GM12891 (cell line): Measurements from ENCODE around the gene CALN1.

Source experiments
- DNase-seq: peaks from one replicate; pipeline ENCODE4 v3.0.0; 2011; ENCODE audit warnings: low spot score; ENCODE audit not compliant: insufficient read length
- FAIRE-seq: peaks from 2 replicates; lab custom pipeline; 2011; peaks lifted over from hg19 to GRCh38; lab: Jason Lieb, UNC
- PAX5 ChIP-seq: IDR thresholded peaks from 2 replicates; pipeline ENCODE4 v1.6.1; 2011; ENCODE audit warnings: low read length, moderate library complexity, mild to moderate bottlenecking; ENCODE audit not compliant: insufficient read depth, severe bottlenecking
- POLR2A ChIP-seq: IDR thresholded peaks from 2 replicates; pipeline ENCODE4 v1.6.1; 2011; ENCODE audit warnings: low read depth, low read length, control low read depth
- POLR2AphosphoS5 ChIP-seq: IDR thresholded peaks from 2 replicates; pipeline ENCODE4 v1.6.1; 2011; ENCODE audit warnings: low read depth, low read length, control low read depth
- POU2F2 ChIP-seq: IDR thresholded peaks from 2 replicates; pipeline ENCODE4 v1.6.1; 2011; ENCODE audit warnings: low read depth, mild to moderate bottlenecking, control low read depth, low read length, moderate library complexity
- SPI1 ChIP-seq: IDR thresholded peaks from 2 replicates; pipeline ENCODE4 v1.6.1; 2011; ENCODE audit warnings: low read depth, low read length, control low read depth
- TAF1 ChIP-seq: IDR thresholded peaks from 2 replicates; pipeline ENCODE4 v1.6.1; 2011; ENCODE audit warnings: low read depth, low read length, control low read depth

Gene CALN1

DNA sequence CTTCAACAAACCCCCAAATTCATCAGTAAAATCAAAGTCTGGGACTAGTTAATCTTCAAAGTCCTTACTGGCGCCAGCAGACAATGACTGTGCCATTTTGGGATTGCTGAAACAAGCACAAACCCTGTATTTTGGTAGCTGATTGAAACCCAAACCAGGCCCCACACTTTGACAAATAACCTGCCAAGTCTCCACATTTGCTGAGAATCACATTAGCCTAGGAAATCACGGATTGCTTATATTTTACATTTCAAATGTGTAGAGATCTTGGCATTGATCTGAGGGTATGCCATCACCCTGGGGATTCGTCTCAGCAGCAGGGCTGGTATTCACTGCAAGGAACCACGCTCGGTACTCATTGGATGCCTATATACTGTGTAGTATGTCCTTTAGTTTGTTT lies 501.1 kb downstream of the CALN1 start:
- FAIRE-seq, result no peak
- DNase-seq, result no peak
- TF ChIP-seq POU2F2 (no peak), PAX5 (no peak), TAF1 (no peak)

DNA sequence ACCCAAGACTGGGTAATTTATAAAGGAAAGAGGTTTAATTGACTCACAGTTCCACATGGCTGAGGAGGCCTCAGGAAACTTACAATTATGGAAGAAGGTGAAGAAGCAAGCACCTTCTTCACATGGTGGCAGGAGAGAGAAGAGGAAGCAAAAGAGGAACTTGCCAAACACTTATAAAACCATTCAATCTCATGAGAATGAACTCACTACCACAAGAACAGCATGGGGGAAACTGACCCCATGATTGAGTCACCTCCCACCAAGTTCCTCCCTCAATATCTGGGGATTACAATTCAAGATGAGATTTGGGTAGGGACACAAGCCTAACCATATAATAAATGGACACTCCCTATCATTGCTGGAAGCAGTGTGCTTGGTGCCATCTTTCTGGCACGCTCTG lies 506.3 kb downstream of the CALN1 start:
- FAIRE-seq, result no peak
- no peak for TF ChIP-seq POLR2A
- no peak for TF ChIP-seq POLR2AphosphoS5

DNA sequence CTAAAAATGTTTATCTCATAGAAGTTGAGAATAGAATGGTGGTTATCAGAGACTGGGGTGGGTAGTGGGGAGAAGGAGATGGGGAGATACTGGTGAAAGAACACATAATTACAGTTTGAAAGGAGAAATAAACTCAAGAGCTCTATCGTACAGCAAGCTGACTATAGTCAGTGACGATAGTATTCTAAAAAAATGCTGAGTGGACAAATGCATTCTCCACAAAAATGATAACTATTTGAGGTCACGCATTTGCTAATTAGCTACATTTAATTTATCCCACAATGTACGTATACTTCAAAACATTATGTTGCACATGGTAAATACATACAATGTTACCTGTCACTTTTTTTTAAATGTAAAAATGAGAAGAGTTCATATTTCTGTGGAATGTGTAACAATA lies 507.7 kb downstream of the CALN1 start:
- no peak for FAIRE-seq
- no peak for TF ChIP-seq PAX5
- no peak for TF ChIP-seq TAF1
- no peak for TF ChIP-seq POU2F2
- no peak for TF ChIP-seq POLR2A
- no peak for TF ChIP-seq POLR2AphosphoS5
- TF ChIP-seq SPI1, result no peak
- DNase-seq, result no peak

More for the DNA sequence above, 506.3 kb downstream of the CALN1 start:
- DNase-seq, result no peak

DNA sequence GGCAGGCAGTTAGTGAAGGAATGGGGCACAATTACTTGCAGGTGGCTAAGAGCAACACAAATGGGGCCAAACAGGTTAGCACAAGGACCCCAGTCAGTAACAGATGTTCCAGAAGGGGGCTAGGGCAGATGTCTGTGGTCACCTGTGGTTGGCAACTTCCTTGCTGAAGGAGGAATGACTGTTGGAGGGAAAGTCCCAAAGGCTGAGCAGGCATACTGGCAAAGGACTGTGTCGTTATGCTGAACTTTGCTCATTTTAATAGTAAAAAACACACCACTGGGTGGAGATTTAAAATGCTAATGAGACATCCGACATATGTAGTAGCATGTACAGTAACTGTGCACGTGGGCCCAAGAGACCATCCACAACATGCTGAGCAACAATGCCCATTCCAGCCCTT lies 511.6 kb downstream of the CALN1 start:
- no peak for TF ChIP-seq TAF1
- FAIRE-seq, result no peak
- DNase-seq, result no peak

DNA sequence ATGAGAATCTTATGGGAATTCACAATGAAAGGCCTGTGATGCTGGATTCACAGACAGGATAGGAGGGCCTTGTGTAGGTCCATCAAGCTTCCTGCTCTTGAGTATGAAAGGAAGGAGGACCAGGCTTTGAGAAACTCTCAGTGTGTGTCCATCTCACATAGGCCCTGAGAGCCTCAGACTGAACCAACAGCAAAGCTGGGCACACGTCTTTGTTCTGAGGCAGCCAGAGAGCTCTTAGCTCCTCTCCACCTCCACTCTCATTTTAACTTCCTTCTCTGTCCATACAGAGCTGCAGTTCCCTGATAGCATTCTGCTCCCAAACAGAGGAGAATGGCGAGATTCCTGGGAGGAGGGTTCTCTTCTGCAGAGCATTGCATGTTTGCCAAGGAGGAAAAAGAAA lies 515.6 kb downstream of the CALN1 start:
- FAIRE-seq (no peak), DNase-seq (no peak)
- TF ChIP-seq TAF1 (no peak), POLR2AphosphoS5 (no peak), POLR2A (no peak), POU2F2 (no peak), SPI1 (no peak), PAX5 (no peak)

DNA sequence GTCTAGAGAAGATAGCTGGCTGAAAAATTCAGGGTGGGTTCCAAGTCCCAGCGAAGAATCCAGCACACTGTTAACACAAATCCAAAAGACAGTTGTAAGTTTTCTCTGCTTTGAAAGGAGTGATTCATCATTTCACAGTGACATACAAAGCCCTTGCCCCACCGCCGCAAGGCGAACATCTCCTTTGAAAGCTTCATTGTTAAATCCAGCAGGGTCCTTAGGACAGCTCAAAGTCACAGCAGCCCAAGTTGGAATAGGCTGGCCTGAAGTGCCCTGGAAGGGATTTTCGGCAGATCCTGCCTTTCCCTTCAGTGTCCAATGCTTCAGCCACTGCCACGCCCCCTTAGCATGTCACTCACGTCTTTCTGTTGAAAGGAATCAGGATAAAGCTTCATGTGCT lies 526.1 kb downstream of the CALN1 start:
- DNase-seq, result no peak
- TF ChIP-seq TAF1 (no peak), PAX5 (no peak), POLR2A (no peak), SPI1 (no peak), POLR2AphosphoS5 (no peak), POU2F2 (no peak)
- no peak for FAIRE-seq

DNA sequence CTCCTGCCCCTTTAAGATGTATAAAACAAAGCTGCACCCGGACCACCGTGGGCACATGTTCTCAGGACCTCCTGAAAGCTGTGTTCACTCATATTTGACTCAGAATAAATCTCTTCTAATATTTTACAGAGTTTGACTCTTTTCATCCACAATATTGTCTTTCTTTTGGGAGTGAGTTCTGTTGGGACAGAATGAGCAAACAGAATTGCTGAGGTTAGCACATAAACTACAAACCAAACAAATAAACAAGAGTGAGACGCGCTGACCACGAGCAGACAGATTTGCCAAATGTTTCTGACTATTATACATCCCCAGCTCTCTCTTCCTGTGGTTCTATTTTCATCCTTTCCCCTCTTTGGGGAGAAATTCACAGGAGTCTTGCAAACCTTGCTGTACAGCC lies 526.7 kb downstream of the CALN1 start:
- DNase-seq, result no peak
- TF ChIP-seq POLR2AphosphoS5, result no peak
- TF ChIP-seq TAF1, result no peak
- TF ChIP-seq POU2F2, result no peak
- TF ChIP-seq SPI1, result no peak
- TF ChIP-seq PAX5, result no peak
- TF ChIP-seq POLR2A, result no peak
- FAIRE-seq, result no peak

DNA sequence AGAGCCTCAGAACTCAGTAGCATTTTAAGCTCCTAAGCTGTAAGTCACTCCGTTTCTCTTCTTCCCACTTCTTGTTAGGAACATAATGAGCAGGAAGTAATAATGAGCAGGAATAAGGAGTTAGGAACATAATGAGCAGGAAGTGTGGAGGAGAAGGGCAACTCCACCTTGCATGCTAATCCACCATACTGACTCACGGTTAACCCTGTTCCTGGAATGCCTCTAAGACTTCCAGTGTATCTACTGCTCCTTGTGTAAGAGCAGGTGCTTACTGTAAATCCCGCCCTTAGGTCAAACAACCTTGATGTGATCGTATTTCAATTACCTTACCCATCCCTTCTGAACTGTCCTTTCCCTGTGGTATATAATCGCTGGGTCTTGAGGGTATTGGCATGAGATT lies 528.7 kb downstream of the CALN1 start:
- FAIRE-seq (no peak), DNase-seq (no peak)
- TF ChIP-seq POU2F2 (no peak), PAX5 (no peak), POLR2A (no peak), SPI1 (no peak), TAF1 (no peak), POLR2AphosphoS5 (no peak)

DNA sequence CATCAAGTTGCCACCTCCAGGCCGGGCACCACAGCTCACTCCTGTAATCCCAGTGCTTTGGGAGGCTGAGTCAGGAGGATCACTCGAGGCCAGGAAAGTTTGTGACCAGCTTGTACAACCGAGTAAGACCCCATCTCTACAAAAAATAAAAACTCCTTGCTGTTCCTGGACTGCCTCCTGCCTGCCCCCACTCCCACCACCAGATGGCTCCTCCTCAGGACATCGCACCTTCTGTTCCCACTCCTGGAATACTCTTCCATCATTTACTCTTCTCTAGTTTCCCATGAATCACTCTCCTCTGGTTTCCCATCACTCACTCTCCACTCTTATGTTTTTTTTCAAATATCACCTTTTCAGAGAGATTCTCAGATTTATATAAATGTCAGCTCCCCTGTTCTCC lies 540.7 kb downstream of the CALN1 start:
- no peak for DNase-seq
- no peak for FAIRE-seq
- TF ChIP-seq POLR2A (no peak), TAF1 (no peak), PAX5 (no peak), POU2F2 (no peak), SPI1 (no peak), POLR2AphosphoS5 (no peak)

DNA sequence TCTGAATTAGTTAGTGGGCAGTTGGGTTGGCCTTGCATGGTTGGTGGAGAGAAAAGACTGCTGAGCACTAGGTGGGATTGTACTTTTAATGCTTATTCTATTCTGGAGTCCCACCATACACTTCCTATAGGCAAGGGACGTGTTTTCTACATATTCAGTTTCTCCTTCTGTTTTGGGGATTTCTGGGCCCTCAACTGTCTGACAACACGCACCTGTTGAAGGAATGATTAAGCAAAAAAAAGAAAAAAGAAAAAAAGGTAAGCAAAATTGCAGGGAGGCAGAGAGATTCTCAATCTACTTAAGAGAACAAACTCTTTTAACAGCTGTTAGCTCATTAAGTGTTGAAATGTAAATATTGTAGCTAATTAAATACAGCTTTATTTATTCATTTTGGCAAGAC lies 541.3 kb downstream of the CALN1 start:
- DNase-seq (no peak), FAIRE-seq (no peak)
- no peak for TF ChIP-seq PAX5
- TF ChIP-seq POLR2A, result no peak
- TF ChIP-seq POLR2AphosphoS5, result no peak
- no peak for TF ChIP-seq TAF1
- TF ChIP-seq SPI1, result no peak
- no peak for TF ChIP-seq POU2F2

DNA sequence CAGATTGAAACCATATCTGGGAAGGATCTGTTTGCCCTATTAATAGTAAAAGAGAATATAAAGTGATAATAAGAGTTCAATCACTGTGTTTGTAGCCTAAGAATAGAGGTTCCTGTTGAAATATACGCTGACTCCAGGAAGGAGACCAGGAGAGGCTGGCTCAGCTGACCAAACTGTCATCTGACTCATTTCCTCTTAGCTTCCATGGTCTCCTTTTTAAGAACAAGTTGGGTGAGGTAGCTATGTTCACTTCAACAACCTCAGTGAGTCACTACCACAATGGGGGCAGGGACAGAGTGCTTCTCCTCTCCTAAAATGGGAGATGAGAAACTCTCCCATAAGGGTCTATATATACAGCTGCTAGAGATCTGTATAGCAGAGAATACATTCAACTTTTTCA lies 543.3 kb downstream of the CALN1 start:
- TF ChIP-seq POLR2AphosphoS5 (no peak), POU2F2 (no peak)
- no peak for DNase-seq
- no peak for FAIRE-seq

DNA sequence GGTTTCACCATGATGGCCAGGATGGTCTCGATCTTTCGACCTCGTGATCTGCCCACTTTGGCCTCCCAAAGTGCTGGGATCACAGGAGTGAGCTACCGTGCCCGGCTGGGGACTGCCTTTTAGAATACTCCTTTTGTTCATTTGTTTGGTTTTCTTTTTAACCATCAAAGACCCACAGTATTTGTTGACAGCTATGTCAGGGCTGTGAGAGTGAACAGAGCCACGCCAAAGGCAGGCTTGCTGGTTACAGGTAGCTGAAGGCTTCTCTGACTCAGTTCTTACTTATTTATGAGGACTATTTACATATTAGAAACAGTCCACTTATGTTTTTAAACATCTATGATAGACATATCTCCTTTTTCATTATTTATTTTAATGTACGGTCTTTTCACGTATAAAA lies 544.5 kb downstream of the CALN1 start:
- FAIRE-seq (no peak), DNase-seq (no peak)
- TF ChIP-seq SPI1, result no peak
- TF ChIP-seq POLR2AphosphoS5, result no peak
- no peak for TF ChIP-seq TAF1
- TF ChIP-seq POU2F2, result no peak
- no peak for TF ChIP-seq PAX5
- TF ChIP-seq POLR2A, result no peak
